Upper lobe of left lung (tissue), 6 donors: ENCODE data around the gene MIPOL1. TPM values are rescaled to one million over a fixed set of nuclear protein-coding genes. Genes with fewer than 3 reads are reported as not detected.

Experiments used
- ATAC-seq, 2 donors: fragments of 200-7000 bp; cut with Tn5 transposase; one replicate each; pipeline ENCODE4 v1.9.1; 2022; ENCODE audit warnings: mild to moderate bottlenecking in 2 of 2, moderate library complexity in 2 of 2; ENCODE audit not compliant: low FRiP score in 2 of 2
- DNase-seq, 2 donors: peaks; one replicate each; pipeline ENCODE4 v3.0.0-alpha.2; 2019 to 2020
- H3K27ac ChIP-seq, 4 donors: fragments of 200-600 bp; sonication (generic); one replicate each; pipeline ENCODE4 v1.5.1; 2016 to 2019
- H3K27me3 ChIP-seq, 4 donors: fragments of 200-600 bp; sonication (generic); one replicate each; pipeline ENCODE4 v1.5.1; 2017 to 2019
- H3K36me3 ChIP-seq, 4 donors: fragments of 200-600 bp; sonication (generic); one replicate each; pipeline ENCODE4 v1.5.1; 2016 to 2019
- H3K4me1 ChIP-seq, 4 donors: fragments of 200-600 bp; sonication (generic); one replicate each; pipeline ENCODE4 v1.5.1; 2018 to 2019
- H3K4me3 ChIP-seq, 4 donors: fragments of 200-600 bp; sonication (generic); one replicate each; pipeline ENCODE4 v1.5.1; 2017 to 2019; ENCODE audit warnings: mild to moderate bottlenecking in 2 of 4, moderate library complexity in 1 of 4
- H3K9me3 ChIP-seq, 4 donors: fragments of 200-600 bp; sonication (generic); one replicate each; pipeline ENCODE4 v1.5.1; 2018 to 2019
- EP300 ChIP-seq, 4 donors: sonication (generic); formaldehyde crosslinking; IDR thresholded peaks; one replicate each; pipeline ENCODE4 v1.5.1; 2017; ENCODE audit warnings: antibody characterized with exemption in 4 of 4, control low read depth in 2 of 4
- POLR2A ChIP-seq, 4 donors: fragments of 450-650 bp; IDR thresholded peaks; one replicate each; pipeline ENCODE4 v1.5.1; 2016 to 2017; ENCODE audit warnings: antibody characterized with exemption in 4 of 4, mild to moderate bottlenecking in 2 of 4
- POLR2AphosphoS5 ChIP-seq, 2 donors: sonication (generic); formaldehyde crosslinking; IDR thresholded peaks; one replicate each; pipeline ENCODE4 v1.5.1; 2017; ENCODE audit warnings: antibody characterized with exemption in 2 of 2
- WGBS, 2 donors: methylation state at CpG; one replicate each; pipeline ENCODE4 v1.1.5; 2017 to 2018; 5-methylcytosine and 5-hydroxymethylcytosine counted together
- total RNA-seq, 6 donors: library from RNA; depleted of rRNA in 4 of 6; stranded (reverse); fragments of >200 nt in 4 of 6; gene quantifications; one replicate each; pipeline versions ENCODE4 v1.1.0 to v1.2.1, GENCODE V29; 2016 to 2021
- TF ChIP-seq, protein P1 (sequence below), 6 experiments: fragments of 450-650 bp in 4 of 6; fragments of 200-600 bp in 2 of 6; sonication (generic) in 2 of 6; IDR thresholded peaks; one replicate each; pipeline ENCODE4 v1.5.1; 2016 to 2019; ENCODE audit warnings: antibody characterized with exemption in 6 of 6
- donor health status: DM: no; HTN: no; CAD: no; lungs with moderate emphysema.
- donor health status: DM: no; HTN: yes; CAD: no; lungs with severe emphysema.

The MIPOL1 gene
- total RNA-seq, 6 donors from 2014 or later: 4.1 to 32.6 (median 8.4) TPM

DNA sequence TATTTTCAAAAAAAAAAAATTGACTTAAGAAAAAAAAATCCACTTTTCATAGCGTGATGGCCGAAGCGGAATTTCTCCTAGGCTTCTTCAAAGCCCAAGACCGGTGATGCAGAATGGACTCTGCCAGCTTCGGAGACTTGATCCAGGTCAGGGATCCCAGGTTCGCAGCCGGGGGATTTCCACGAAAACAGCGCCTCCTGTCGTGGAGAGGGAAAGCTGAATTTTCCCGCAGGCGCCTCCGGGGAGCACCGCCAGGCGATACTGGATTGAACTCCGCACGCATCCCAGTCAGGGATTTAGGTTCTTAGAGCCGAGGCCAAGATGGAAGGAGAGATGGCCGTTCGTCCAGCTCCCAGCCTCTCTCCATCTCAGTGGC, 399.8 kb downstream of the MIPOL1 start:
- WGBS, 2 donors: 8 to 14% methylated on average over 12 to 20 of the region's 20 CpGs
- peak; percentile 30 to 54 for DNase-seq
- H3K27me3 ChIP-seq: peaks cover 2 to 64% (median 36%) of the 10 kb centered on the region in 4 donors

DNA sequence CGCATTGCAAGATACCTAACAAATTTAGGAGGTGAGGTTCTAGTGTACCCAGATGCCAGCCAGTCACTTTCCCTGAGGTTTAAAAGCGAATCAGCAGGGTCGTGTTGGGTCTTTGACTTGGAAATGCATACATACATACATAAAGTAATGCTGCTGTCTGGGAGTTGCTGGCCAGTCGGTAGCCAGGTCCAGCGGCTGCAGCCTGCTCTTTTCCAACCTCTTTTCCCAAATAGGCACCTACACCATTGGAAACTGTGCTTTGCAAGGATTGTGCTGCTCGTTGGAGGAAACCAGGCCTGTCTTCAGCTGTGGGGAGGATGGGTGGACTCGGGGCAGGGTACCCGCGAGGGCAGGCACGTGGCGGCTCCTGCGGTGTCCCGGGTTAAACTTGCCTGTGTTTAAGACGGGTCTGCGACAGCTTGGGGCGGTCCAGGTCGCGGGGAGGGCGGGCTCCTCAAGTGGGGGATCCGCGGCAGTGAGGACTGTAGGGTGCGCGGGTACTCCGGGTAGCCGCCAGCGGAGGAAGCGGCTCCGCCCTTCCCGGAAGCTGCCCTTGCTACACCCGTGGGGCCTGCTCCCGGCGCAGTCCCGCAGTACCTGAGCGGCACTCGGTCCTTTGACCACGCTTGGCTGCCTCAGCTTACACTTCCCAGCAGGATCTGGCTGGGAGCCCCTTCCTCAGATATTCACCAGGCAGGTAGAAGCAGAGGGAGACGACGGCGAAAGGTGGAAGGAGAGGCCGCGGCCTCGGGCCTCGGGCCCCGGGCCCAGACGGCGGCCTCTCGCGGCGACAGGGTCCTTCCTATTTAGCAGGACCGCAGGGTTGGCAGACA, 400.4 kb downstream of the MIPOL1 start:
- Histone ChIP-seq H3K36me3 (no peaks in the 10 kb centered on the region), H3K27me3 (peaks cover 2 to 61% (median 34%) of the 10 kb centered on the region in 4 donors), H3K4me3 (peak overlapping the region in 3 of 4 donors; percentile 34 to 47 (median 44)), H3K9me3 (no peaks in the 10 kb centered on the region), H3K4me1 (peaks cover 26 to 57% (median 40%) of the 10 kb centered on the region in 4 donors), H3K27ac (peak overlapping the region; percentile 72 to 87 (median 83))
- ATAC-seq (peak; percentile 56 to 81), DNase-seq (peak; percentile 73 to 89)
- TF ChIP-seq, protein P1, sequence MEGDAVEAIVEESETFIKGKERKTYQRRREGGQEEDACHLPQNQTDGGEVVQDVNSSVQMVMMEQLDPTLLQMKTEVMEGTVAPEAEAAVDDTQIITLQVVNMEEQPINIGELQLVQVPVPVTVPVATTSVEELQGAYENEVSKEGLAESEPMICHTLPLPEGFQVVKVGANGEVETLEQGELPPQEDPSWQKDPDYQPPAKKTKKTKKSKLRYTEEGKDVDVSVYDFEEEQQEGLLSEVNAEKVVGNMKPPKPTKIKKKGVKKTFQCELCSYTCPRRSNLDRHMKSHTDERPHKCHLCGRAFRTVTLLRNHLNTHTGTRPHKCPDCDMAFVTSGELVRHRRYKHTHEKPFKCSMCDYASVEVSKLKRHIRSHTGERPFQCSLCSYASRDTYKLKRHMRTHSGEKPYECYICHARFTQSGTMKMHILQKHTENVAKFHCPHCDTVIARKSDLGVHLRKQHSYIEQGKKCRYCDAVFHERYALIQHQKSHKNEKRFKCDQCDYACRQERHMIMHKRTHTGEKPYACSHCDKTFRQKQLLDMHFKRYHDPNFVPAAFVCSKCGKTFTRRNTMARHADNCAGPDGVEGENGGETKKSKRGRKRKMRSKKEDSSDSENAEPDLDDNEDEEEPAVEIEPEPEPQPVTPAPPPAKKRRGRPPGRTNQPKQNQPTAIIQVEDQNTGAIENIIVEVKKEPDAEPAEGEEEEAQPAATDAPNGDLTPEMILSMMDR (IDR thresholded peaks at IDR 0.05): peak in 1 of 6 experiments; percentile 3
- TF ChIP-seq POLR2AphosphoS5 (IDR thresholded peaks at IDR 0.05): peak in 1 of 2 donors; percentile 27
- TF ChIP-seq EP300 (IDR thresholded peaks at IDR 0.05): no peak
- TF ChIP-seq POLR2A (IDR thresholded peaks at IDR 0.05): peak in 2 of 4 donors; percentile 62
- 9 to 20% methylated on average over 19 to 29 of the region's 50 CpGs for WGBS, 2 donors

More for the DNA sequence above, 399.8 kb downstream of the MIPOL1 start:
- Histone ChIP-seq H3K36me3 (no peaks in the 10 kb centered on the region), H3K4me1 (peaks cover 26 to 59% (median 40%) of the 10 kb centered on the region in 4 donors), H3K27ac (peak overlapping the region in 3 of 4 donors; percentile 81 to 87 (median 85)), H3K9me3 (no peaks in the 10 kb centered on the region), H3K4me3 (peak overlapping the region in 3 of 4 donors; percentile 34 to 47 (median 44))
- no peak for ATAC-seq
- TF ChIP-seq POLR2AphosphoS5 (IDR thresholded peaks at IDR 0.05): no peak
- TF ChIP-seq, protein P1 (IDR thresholded peaks at IDR 0.05): peak in 4 of 6 experiments; percentile 18 to 57 (median 39)

DNA sequence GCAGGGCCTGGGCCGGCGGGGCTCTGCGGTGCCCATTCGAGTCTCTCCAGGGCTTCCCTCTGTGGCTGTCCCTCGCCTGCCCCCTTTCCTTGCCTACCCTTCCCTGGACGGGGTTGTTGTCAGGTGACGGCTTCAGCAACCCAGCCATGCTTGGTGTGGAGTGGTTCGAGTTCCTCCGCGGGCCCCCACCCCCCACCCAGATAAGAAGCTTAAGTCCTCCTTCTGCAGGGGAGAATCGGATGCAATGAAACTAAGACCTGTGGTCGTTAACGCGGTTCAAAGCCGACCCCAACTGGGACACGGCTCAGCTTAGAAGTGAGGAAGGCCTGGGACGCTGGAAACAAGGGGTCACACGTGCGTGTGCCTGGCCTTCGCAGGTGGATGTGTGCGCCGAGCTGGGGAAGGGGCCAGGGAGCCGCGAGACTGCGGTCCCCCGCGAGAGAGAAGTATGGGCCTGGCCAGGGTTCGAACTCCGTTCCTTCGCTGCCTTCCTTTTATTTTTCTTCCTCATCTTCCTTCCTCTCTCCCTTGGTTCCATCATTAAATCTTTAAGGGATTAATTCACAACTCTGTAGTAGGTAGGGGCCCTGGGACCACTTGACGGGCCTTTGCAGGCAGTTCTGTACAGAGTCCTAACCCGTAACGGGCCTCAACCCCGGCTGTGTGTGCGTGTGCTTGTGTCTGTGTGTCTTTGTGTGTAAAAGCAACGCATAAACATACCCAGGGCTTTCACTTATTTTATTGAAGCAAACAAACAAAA, 401.2 kb downstream of the MIPOL1 start:
- Histone ChIP-seq H3K4me3 (peak overlapping the region in 3 of 4 donors; percentile 34 to 47 (median 44)), H3K4me1 (peaks cover 26 to 57% (median 40%) of the 10 kb centered on the region in 4 donors), H3K9me3 (no peaks in the 10 kb centered on the region), H3K27me3 (peaks cover 2 to 60% (median 32%) of the 10 kb centered on the region in 4 donors), H3K36me3 (no peaks in the 10 kb centered on the region), H3K27ac (peak overlapping the region; percentile 72 to 87 (median 83))
- ATAC-seq: no peak
- no peak for TF ChIP-seq POLR2AphosphoS5 (IDR thresholded peaks at IDR 0.05)
- TF ChIP-seq, protein P1 (IDR thresholded peaks at IDR 0.05): peak in 1 of 6 experiments; percentile 5
- no peak for TF ChIP-seq POLR2A (IDR thresholded peaks at IDR 0.05)
- 18 to 22% methylated on average over 33 to 36 of the region's 36 CpGs for WGBS, 2 donors
- peak in 1 of 2 donors; percentile 43 for DNase-seq

DNA sequence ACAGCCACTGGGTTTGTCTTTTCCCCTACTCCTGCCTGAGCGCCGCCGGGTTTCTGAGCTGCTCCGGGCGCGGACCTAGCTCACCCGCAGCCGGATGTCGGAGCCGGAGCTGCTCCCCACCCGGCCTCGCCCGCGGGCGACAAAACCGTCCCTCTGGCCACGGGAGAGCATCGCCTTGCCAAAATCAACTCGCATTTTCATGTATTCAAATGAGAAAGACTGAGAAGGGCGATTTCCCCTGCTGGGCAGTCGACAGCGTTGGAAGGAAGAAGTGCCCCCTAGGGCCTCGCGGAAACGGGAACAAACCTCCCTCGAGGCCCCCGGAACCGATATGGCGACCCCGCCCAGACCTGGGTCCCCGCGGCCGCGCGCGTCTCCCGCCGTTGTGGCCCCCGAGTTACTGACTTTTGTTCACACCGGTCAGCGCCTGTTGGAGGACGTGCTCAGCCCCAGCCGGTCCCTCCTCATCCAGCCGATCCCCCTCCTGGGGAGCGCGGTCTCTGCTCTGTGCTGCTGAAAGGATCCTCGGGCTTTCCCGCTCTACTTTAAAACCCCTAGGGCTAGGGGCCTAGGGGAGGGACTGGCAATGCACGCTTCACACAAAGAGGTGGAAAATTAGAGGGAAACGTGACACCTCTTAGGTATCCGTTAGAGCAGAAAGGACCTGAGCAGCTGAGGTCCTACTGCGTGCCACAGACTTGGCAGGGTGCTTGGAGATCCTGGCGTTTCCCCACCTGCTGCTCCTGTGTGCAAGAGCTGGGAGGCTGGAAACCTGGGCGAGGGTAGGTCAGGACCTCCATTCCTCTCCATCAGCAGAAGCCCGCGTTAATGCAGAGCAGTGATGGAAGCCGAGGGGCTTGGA, 402.0 kb downstream of the MIPOL1 start:
- H3K27ac ChIP-seq: peak overlapping the region; percentile 72 to 87 (median 83)
- ATAC-seq (no peak), DNase-seq (peak in 1 of 2 donors; percentile 84)
- TF ChIP-seq EP300 (IDR thresholded peaks at IDR 0.05) (no peak), POLR2AphosphoS5 (IDR thresholded peaks at IDR 0.05) (no peak), POLR2A (IDR thresholded peaks at IDR 0.05) (peak in 1 of 4 donors; percentile 22)
- H3K4me3 ChIP-seq: peak overlapping the region in 3 of 4 donors; percentile 34 to 47 (median 44)
- H3K4me1 ChIP-seq: peaks cover 19 to 51% (median 34%) of the 10 kb centered on the region in 4 donors
- no peaks in the 10 kb centered on the region for H3K9me3 ChIP-seq
- 4 to 6% methylated on average over 9 to 57 of the region's 57 CpGs for WGBS, 2 donors
- H3K27me3 ChIP-seq: peaks cover 2 to 52% (median 30%) of the 10 kb centered on the region in 4 donors
- no peaks in the 10 kb centered on the region for H3K36me3 ChIP-seq
